GM12865 (cell line): Measurements from ENCODE around the gene FBH1.
A peak's percentile ranks its signal among the peaks of the same experiment; 100 is the strongest.
"Not testable (repeated sequence)": the region's sequence is repeated elsewhere in the genome, so short reads cannot be mapped to it uniquely, and the experiment has no call there.

Source experiments
- DNase-seq: peaks from one replicate; pipeline ENCODE4 v3.0.0; 2010; ENCODE audit warnings: low read depth
- H3K4me3 ChIP-seq: 2 replicates; pipeline ENCODE4 v1.5.1; 2011; ENCODE audit warnings: mild to moderate bottlenecking, low read depth, low read length, control low read depth
- CTCF ChIP-seq: IDR thresholded peaks from 2 replicates; pipeline ENCODE4 v1.5.1; 2011; ENCODE audit warnings: low read length, control low read depth, low read depth, inconsistent platforms; ENCODE audit not compliant: insufficient read depth; ENCODE audit errors: missing control alignments

The FBH1 gene

GRCh38 chr10:5854131-5854475 lies 35.9 kb upstream of the FBH1 start:
- no peak for TF ChIP-seq CTCF
- no peak for DNase-seq
- H3K4me3 ChIP-seq: no peak overlapping the region

DNA sequence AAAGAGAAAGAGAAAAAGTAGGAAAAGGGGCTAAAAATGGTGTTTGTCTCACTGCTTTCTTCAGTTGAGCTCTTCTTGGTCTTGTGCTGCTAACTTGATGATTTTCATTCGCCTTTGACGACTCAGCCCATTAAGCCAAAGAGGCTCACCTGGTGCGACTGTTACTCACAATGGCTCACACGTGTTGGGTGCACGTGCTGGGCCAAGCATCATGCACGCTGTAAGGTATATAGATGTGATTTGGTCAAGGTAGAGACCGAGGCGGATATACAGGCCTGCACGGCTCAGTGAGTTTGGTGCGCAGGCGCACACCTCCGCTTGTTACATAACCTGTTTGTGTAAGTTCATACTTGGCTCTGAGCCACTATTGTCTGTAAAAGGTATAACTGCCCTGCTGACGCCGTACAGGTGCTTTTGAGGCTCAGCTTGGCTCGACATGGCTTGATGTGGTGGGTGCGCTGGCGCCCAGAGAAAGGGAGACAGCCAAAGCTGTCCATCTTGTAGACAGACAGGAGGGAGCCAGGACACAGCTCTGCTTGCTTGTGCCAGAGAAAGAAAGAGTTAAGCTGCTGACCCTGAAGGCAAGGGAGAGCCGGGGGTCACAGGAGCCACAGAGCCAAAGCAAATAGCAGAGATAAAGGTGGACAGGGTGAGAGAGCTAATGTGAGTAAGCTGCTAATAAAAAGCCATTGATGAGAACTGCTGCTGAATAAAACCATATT lies 33.9 kb upstream of the FBH1 start:
- no peak for DNase-seq
- H3K4me3 ChIP-seq: no peak overlapping the region
- TF ChIP-seq CTCF: no peak

DNA sequence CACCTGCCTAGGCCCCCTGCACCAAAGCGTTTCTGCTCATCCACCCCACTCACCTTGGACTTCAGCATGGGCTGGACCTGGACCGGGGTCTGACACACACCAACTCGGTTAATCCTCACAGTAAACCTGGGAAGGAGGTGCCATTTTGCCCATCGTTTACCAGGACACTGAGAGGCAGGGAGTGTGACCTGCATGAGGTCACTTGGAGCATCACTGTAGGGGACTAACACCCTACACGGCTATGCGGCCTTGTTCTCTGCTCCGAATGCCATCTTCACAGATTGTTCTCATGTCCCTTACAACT lies 33.4 kb upstream of the FBH1 start:
- H3K4me3 ChIP-seq: no peak overlapping the region
- DNase-seq: no peak
- TF ChIP-seq CTCF: no peak

DNA sequence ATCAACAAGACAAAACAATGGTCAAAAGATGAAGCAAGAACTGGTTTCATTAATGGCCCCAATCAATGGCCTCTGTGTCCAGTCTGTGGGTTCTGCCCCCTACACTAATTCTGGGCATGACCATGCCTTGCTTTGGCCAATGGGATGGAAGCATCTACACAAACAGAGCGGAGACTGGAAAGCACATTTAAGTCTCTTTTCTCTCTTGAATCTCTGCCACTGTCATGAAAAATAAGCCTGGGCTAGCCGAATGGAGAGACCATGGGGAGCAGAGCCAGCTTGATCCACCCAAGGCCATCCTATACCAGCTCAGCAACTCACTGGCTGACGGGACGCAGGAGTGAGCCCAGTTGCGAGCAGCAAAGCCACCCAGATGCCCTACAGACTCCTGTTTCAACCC lies 31.2 kb upstream of the FBH1 start:
- no peak for TF ChIP-seq CTCF
- DNase-seq: no peak
- no peak overlapping the region for H3K4me3 ChIP-seq

DNA sequence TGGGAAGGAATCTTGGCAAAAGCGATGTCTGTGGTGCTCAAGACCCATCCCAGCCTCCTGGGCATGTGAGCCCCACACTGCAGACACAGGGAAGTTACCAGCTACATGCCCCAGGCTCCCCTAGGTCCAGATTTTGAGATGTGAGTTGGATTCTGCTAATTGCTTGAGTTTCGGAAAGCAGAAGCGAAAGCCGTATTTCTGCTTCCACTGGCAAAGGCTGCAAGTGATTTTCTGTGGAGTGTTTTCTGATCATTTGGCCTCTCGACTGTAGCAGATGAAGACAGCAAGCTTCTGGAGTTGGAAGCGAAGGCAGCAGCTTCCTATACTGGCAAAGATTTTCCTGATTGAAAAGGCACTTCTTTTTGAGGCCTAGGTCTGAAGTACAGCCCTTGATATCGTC lies 30.0 kb upstream of the FBH1 start:
- H3K4me3 ChIP-seq: no peak overlapping the region
- TF ChIP-seq CTCF: no peak
- DNase-seq: no peak

- peak; percentile 97 for DNase-seq
- TF ChIP-seq CTCF: no peak
- peak overlapping the region; percentile 14 for H3K4me3 ChIP-seq
Measured at GRCh38 chr10:5862360-5862961, 27.6 kb upstream of the FBH1 start.

DNA sequence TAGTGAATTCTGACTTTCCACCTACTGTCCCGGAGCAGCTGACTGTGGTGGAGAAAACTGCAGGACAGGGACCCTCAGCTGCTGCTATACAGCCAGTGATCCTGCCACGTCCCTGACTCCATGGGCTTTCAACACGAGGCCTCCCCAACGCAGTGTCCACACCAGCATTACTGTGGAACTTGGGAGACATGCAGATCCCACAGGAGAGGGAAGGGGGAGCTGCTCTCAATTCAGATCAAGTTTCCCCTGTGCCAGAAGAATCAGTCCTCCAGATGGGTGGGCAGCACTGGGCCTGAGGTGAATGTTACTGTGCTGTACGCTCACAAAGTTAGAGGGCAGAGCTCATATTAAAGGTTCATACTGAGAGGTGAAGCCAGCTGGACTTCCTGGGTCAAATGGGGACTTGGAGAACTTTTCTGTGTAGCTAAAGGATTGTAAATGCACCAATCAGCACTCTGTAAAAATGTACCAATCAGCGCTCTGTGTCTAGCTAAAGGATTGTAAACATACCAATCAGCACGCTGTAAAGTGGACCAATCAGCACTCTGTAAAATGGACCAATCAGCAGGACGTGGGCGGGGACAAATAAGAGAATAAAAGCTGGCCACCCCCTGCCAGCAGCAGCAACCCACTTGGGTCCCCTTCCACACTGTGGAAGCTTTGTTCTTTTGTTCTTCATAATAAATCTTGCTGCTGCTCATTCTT lies 26.9 kb upstream of the FBH1 start:
- DNase-seq: not testable (repeated sequence)
- 0 out of 2 replicates have a peak overlapping the region, but pooled peaks have one; percentile 11 for H3K4me3 ChIP-seq

GRCh38 chr10:5866451-5867081 lies 23.5 kb upstream of the FBH1 start:
- DNase-seq, H3K4me3 ChIP-seq: not testable (repeated sequence)

DNA sequence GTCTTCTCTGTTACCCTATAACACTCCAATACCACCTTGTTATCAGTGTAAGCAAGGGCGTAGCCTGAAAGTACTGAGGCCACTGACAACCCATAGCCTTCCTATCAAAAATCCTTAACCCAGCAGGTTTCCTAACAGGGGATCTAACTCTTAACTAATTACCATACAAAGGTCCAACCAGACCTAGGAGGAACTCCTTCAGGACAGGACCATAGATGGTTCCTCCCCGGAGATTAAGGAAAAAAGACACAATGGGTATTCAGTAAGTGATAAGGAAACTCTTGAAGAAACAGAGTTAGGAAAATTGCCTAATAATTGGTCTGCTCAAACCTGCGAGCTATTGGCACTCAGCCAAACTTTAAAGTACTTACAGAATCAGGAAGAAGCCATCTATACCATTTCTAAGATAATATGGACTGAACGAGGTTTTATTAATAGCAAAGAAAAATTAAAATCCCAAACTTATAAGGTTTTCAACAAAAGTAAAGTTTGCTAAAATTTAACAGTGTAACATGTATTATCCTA lies 22.9 kb upstream of the FBH1 start:
- not testable (repeated sequence) for DNase-seq, H3K4me3 ChIP-seq

DNA sequence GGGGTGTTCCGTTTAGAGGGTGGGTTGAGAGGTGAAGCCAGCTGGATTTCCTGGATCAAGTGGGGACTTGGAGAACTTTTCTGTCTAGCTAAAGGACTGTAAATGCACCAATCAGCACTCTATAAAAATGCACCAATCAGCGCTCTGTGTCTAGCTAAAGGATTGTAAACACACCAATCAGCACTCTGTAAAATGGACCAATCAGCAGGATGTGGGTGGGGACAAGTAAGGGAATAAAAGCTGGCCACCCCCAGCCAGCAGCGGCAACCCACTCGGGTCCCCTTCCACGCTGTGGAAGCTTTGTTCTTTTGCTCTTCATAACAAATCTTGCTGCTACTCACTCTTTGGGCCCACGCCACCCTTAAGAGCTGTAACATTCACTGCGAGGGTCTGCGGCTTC lies 21.7 kb upstream of the FBH1 start:
- H3K4me3 ChIP-seq, DNase-seq: not testable (repeated sequence)
